H1 (cell line): Measurements from ENCODE around the gene CDK5. TPM values are rescaled to one million over a fixed set of nuclear protein-coding genes. Genes with fewer than 3 reads are reported as not detected.

ENCODE experiments used
- BCL11A ChIP-seq, 2 experiments: IDR thresholded peaks; one replicate each; pipeline ENCODE4 v1.6.1; 2011; ENCODE audit warnings: low read depth in 2 of 2, low read length in 2 of 2, mild to moderate bottlenecking in 2 of 2
- CBX5 ChIP-seq: fragments of 300-800, 300-1000 bp; sonication (generic); IDR thresholded peaks from 2 replicates; pipeline ENCODE4 v1.7.1; 2016; ENCODE audit warnings: antibody characterized with exemption, low read length, low read depth
- CHD2 ChIP-seq: IDR thresholded peaks from 2 replicates; pipeline ENCODE4 v1.6.1; 2012; ENCODE audit warnings: low read length, improper control_type of control experiment
- CTBP2 ChIP-seq: IDR thresholded peaks from 2 replicates; pipeline ENCODE4 v1.7.0; 2011; ENCODE audit warnings: borderline replicate concordance, mild to moderate bottlenecking, moderate library complexity, mixed read lengths, low read length; ENCODE audit not compliant: insufficient read depth, insufficient read length
- JUN ChIP-seq: IDR thresholded peaks from 2 replicates; pipeline ENCODE4 v1.6.1; 2011; ENCODE audit warnings: low read depth, mild to moderate bottlenecking, improper control_type of control experiment, low read length
- JUND ChIP-seq: IDR thresholded peaks from 2 replicates; pipeline ENCODE4 v1.6.1; 2011; ENCODE audit warnings: mild to moderate bottlenecking, improper control_type of control experiment, low read length
- KDM1A ChIP-seq: fragments of 200-600, 300-600 bp; sonication (generic); IDR thresholded peaks from 2 replicates; pipeline ENCODE4 v1.7.1; 2016; ENCODE audit warnings: mild to moderate bottlenecking, low read length, borderline replicate concordance
- MAFK ChIP-seq: IDR thresholded peaks from 2 replicates; pipeline ENCODE4 v1.6.1; 2012; ENCODE audit warnings: low read depth, mild to moderate bottlenecking, improper control_type of control experiment, low read length
- PHF8 ChIP-seq: fragments of 200-600 bp; sonication (generic); conservative IDR thresholded peaks from 2 replicates; pipeline ENCODE4 v1.7.1; 2012; ENCODE audit warnings: low read depth, mild to moderate bottlenecking, inconsistent platforms, low read length, moderate library complexity
- POLR2AphosphoS5 ChIP-seq: IDR thresholded peaks from 2 replicates; pipeline ENCODE4 v1.6.1; 2011; ENCODE audit warnings: low read depth, low read length
- RAD21 ChIP-seq, 2 experiments: IDR thresholded peaks in 1 of 2; conservative IDR thresholded peaks in 1 of 2; 2 replicates each; pipeline ENCODE4 v1.6.1; 2011; ENCODE audit warnings: low read depth in 2 of 2, low read length in 2 of 2, improper control_type of control experiment in 1 of 2, inconsistent platforms in 1 of 2, mild to moderate bottlenecking in 1 of 2, moderate library complexity in 1 of 2
- RBBP5 ChIP-seq: IDR thresholded peaks from 2 replicates; pipeline ENCODE4 v1.7.1; 2012; ENCODE audit warnings: low read depth, mild to moderate bottlenecking, inconsistent platforms, low read length, moderate library complexity, borderline replicate concordance
- RFX5 ChIP-seq: IDR thresholded peaks from 2 replicates; pipeline ENCODE4 v1.6.1; 2011; ENCODE audit warnings: low read depth, low read length, improper control_type of control experiment, borderline replicate concordance
- SIX5 ChIP-seq: IDR thresholded peaks from 2 replicates; pipeline ENCODE4 v1.6.1; 2011; ENCODE audit warnings: mild to moderate bottlenecking, low read depth, low read length
- SP1 ChIP-seq: IDR thresholded peaks from 2 replicates; pipeline ENCODE4 v1.6.1; 2011; ENCODE audit warnings: low read depth, low read length
- SP2 ChIP-seq: IDR thresholded peaks from 2 replicates; pipeline ENCODE4 v1.6.1; 2012; ENCODE audit warnings: mild to moderate bottlenecking, low read length, inconsistent platforms
- SP4 ChIP-seq: IDR thresholded peaks from 2 replicates; pipeline ENCODE4 v1.6.1; 2012; ENCODE audit warnings: low read length, inconsistent platforms
- TAF1 ChIP-seq: IDR thresholded peaks from 2 replicates; pipeline ENCODE4 v1.6.1; 2011; ENCODE audit warnings: mild to moderate bottlenecking, low read depth, low read length
- TCF12 ChIP-seq: IDR thresholded peaks from 2 replicates; pipeline ENCODE4 v1.6.1; 2011; ENCODE audit warnings: low read depth, mild to moderate bottlenecking, low read length
- polyA plus RNA-seq, 7 experiments: library from polyadenylated mRNA; depleted of rRNA in 3 of 7; stranded (reverse) in 5 of 7; unstranded in 2 of 7; fragments of >200 nt in 5 of 7; fragments of 200-250 nt in 2 of 7; gene quantifications; 1 replicate in 5 of 7; 2 replicates in 1 of 7; 4 replicates in 1 of 7; pipeline versions ENCODE4 v1.2.1 to v1.2.3, GENCODE V29; 2011 to 2013; ENCODE audit warnings: missing spikeins in 2 of 7, mixed read lengths in 2 of 7
- total RNA-seq: library from RNA; stranded (reverse); fragmentation: NEBNext Ultra II Directional; extraction: Animal tissue kit (Norgen Biotek cat#: 25700); gene quantifications from 2 replicates; pipeline ENCODE4 v1.2.1, GENCODE V29; 2021
- TF ChIP-seq, protein P1 (sequence below): IDR thresholded peaks from 2 replicates; pipeline ENCODE4 v1.6.1; 2011; ENCODE audit warnings: low read length, improper control_type of control experiment
- TF ChIP-seq, protein P2 (sequence below), 3 experiments: IDR thresholded peaks; 1 replicate in 2 of 3; 2 replicates in 1 of 3; pipeline versions ENCODE4 v1.5.1 to v1.6.1; 2011; ENCODE audit warnings: low read length in 3 of 3, mild to moderate bottlenecking in 3 of 3, inconsistent platforms in 2 of 3, low read depth in 1 of 3, moderate library complexity in 1 of 3; ENCODE audit not compliant: insufficient read depth in 1 of 3; ENCODE audit errors: control extremely low read depth in 1 of 3

The CDK5 gene
- total and polyA plus RNA-seq, 2 of the 8 experiments (the other 6 are each of a cell fraction or from before 2014, with no cell fraction given), result 22.8 to 37.2 TPM

DNA sequence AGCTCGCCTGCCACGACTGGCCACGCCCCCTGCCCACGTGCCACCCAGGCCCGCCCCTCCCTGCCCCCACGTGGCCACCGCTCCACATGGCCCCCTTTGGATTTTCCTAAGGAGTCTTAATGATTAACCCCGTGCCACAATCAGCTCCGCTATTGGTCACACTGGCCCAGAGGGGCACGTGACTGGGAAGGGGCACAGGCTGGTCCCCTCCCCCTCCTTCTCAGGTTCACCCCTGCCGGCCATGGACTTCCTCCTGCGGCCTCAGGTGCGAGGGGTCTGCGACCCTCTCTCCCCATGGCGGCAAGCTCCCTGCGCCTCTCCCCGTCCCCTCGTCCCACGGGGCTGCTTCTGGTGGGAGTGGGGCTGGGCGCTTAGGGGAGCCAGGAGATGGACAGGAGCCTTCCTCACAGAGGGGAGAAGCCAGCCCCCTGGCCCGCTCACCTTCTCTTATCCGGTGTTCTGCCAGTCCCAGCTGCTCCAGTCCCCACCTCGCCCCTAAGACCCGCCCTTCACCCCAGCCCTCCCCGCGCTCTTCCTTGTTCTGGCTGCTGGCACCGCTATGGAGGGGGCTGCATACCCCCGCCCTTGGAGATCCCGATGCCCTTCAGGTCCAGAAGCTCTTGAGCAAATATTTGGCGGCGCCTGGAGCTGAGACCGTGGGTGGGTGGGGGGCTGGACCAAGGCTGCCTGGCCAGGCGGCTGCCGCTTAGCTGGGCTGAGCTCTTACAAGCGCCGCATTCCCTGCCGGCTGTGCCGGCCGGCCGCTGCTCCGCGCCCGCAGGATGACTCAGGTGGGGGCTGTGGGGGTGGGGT lies 4.9 kb upstream of the CDK5 start (continued):
- TF ChIP-seq JUN, result no peak
- TF ChIP-seq SP4, result peak; percentile 95; the same call in 1 of the 2 replicates
- TF ChIP-seq CTBP2, result peak; percentile 76
- TF ChIP-seq PHF8, result no peak; the same call in 1 of the 2 replicates
- TF ChIP-seq SP2, result no peak
- TF ChIP-seq RFX5, result no peak
- TF ChIP-seq RAD21 (IDR thresholded peaks at IDR 0.05 in 1 of 2, conservative IDR thresholded peaks at IDR 0.05 in 1 of 2; ENCODE audit: low read depth in 2 of 2, low read length in 2 of 2), result no peak
- TF ChIP-seq CHD2, result no peak; the same call in 1 of the 2 replicates
- peak; percentile 78 for TF ChIP-seq SP1
- TF ChIP-seq POLR2AphosphoS5, result no peak
- TF ChIP-seq JUND, result no peak
- no peak for TF ChIP-seq BCL11A (IDR thresholded peaks at IDR 0.05; ENCODE audit: low read depth in 2 of 2, low read length in 2 of 2)
- TF ChIP-seq, protein P1, sequence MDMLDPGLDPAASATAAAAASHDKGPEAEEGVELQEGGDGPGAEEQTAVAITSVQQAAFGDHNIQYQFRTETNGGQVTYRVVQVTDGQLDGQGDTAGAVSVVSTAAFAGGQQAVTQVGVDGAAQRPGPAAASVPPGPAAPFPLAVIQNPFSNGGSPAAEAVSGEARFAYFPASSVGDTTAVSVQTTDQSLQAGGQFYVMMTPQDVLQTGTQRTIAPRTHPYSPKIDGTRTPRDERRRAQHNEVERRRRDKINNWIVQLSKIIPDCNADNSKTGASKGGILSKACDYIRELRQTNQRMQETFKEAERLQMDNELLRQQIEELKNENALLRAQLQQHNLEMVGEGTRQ, result peak; percentile 99
- no peak for TF ChIP-seq MAFK
- no peak for TF ChIP-seq CBX5
- peak; percentile 46; the same call in 1 of the 2 replicates for TF ChIP-seq RBBP5
- no peak for TF ChIP-seq KDM1A
- TF ChIP-seq, protein P2, sequence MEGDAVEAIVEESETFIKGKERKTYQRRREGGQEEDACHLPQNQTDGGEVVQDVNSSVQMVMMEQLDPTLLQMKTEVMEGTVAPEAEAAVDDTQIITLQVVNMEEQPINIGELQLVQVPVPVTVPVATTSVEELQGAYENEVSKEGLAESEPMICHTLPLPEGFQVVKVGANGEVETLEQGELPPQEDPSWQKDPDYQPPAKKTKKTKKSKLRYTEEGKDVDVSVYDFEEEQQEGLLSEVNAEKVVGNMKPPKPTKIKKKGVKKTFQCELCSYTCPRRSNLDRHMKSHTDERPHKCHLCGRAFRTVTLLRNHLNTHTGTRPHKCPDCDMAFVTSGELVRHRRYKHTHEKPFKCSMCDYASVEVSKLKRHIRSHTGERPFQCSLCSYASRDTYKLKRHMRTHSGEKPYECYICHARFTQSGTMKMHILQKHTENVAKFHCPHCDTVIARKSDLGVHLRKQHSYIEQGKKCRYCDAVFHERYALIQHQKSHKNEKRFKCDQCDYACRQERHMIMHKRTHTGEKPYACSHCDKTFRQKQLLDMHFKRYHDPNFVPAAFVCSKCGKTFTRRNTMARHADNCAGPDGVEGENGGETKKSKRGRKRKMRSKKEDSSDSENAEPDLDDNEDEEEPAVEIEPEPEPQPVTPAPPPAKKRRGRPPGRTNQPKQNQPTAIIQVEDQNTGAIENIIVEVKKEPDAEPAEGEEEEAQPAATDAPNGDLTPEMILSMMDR (IDR thresholded peaks at IDR 0.05; ENCODE audit: control extremely low read depth in 1 of 3, insufficient read depth in 1 of 3, low read depth in 1 of 3, low read length in 3 of 3), result no peak
- TF ChIP-seq SIX5, result no peak
- TF ChIP-seq TAF1, result peak; percentile 37; the same call in 1 of the 2 replicates
- TF ChIP-seq TCF12, result peak; percentile 61; the same call in 1 of the 2 replicates
